SU-DHL-6 (cell line): Measurements from ENCODE around the gene NDUFA8.

ENCODE experiments used
- CTCF ChIP-seq: fragments of 200-600 bp; sonication (generic); IDR thresholded peaks from one replicate; pipeline ENCODE4 v1.5.1; 2017; ENCODE audit warnings: antibody characterized with exemption, mild to moderate bottlenecking, low read length, moderate library complexity; ENCODE audit not compliant: insufficient read depth, poor library complexity, severe bottlenecking
- EZH2phosphoT487 ChIP-seq: fragments of 200-600 bp; sonication (generic), shearing (Covaris generic); conservative IDR thresholded peaks from 2 replicates; pipeline ENCODE4 v1.6.1; 2018; ENCODE audit warnings: mild to moderate bottlenecking, antibody characterized with exemption, low read length, moderate library complexity, mixed read lengths

- TF ChIP-seq CTCF (no peak), EZH2phosphoT487 (no peak)
These were observed 16.3 kb downstream of the NDUFA8 start for GRCh38 chr9:122143296-122143695.
